T-helper 17 cell (primary cell): Measurements from ENCODE around the gene ARAP1. TPM values are rescaled to one million over a fixed set of nuclear protein-coding genes. Genes with fewer than 3 reads are reported as not detected.
A peak's percentile ranks its signal among the peaks of the same experiment; 100 is the strongest.

Source experiments
- ATAC-seq: fragments of 150-1000 bp; cut with Tn5 transposase; 2 replicates; pipeline ENCODE4 v1.10.0; 2021; ENCODE audit warnings: mild to moderate bottlenecking, moderate library complexity
- DNase-seq, 3 donors: peaks; one replicate each; pipeline versions ENCODE4 v3.0.0 to v3.0.0-alpha.2; 2020 to 2021
- H3K9me3 ChIP-seq: one replicate; pipeline ENCODE4 v1.7.0; 2013; ENCODE audit warnings: low read length, mild to moderate bottlenecking; ENCODE audit not compliant: control insufficient read depth, poor library complexity, severe bottlenecking
- H3K27ac Mint-ChIP-seq: one replicate; pipeline ENCODE4 v1.8.0; 2022; ENCODE audit warnings: mild to moderate bottlenecking, moderate library complexity, mixed read lengths
- H3K27me3 Mint-ChIP-seq: one replicate; pipeline ENCODE4 v1.8.0; 2022; ENCODE audit warnings: mixed read lengths
- H3K36me3 Mint-ChIP-seq: one replicate; pipeline ENCODE4 v1.8.0; 2022; ENCODE audit warnings: low read depth, mixed read lengths
- H3K4me1 Mint-ChIP-seq: one replicate; pipeline ENCODE4 v1.8.0; 2022; ENCODE audit warnings: mild to moderate bottlenecking, mixed read lengths
- H3K4me3 Mint-ChIP-seq: one replicate; pipeline ENCODE4 v1.8.0; 2022; ENCODE audit warnings: mild to moderate bottlenecking, moderate library complexity, mixed read lengths
- total RNA-seq, 4 donors: library from RNA in 2 of 4; stranded (reverse) in 2 of 4; gene quantifications; one replicate each; pipeline ENCODE4 v1.2.3 and lab custom pipeline; 2022 to 2026

The ARAP1 gene
- total RNA-seq, 2 donors from 2014 or later: 93.3 to 108 TPM

DNA sequence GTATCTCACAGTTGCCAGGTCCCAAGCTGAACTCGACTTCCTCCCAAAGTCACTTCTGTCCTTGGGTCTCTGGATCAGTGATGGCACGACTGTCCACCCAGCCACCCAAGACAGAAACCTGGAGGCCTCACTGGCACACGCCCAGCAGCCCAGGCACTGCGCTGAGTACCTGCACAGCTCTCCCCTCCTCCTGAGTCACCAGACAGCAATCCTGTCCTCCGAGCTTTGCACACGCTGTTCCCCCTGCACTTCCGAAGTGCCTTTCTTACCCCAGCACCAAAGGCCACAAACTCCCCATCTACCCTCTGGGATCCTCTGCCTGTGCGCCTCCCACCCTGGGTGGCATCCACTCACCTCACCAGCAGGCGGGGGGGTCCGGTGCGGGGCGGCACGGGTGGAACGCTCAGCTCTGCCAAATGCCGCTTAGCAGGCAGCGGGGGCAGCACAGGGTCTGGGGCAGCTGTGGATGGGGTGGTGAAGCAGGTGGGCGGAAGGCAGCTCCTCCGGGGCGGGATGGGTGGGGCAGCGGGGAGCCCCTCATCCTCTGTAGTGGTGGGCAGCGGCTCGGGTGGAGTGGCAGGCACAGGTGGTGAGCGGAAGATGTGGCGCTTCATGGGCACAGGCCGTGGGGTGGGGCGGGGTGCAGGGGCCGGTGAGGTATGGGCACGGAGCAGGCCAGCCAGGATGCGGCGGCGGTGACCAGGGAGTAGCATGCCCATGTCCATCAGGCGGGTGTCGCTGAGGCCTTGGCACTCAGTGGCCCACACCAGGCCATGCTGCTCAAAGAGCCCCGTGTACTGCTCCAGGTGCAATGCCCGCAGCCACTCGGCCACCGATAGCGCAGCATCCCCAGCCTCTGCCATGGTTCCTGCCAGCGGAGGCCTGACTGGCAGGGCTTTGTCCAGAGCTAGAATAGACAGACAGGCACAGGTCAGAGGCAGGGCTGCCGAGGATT is 25.7 kb downstream of the ARAP1 start:
- ATAC-seq (no peak), DNase-seq (no peak)
- Mint-ChIP-seq H3K27me3 (no peaks in the 10 kb centered on the region), H3K4me1 (peaks cover 27% of the 10 kb centered on the region), H3K4me3 (no peak overlapping the region), H3K27ac (peak overlapping the region; percentile 100), H3K36me3 (peaks cover 2% of the 10 kb centered on the region)
- H3K9me3 ChIP-seq: no peaks in the 10 kb centered on the region

GRCh38 chr11:72725724-72726028 is 26.5 kb downstream of the ARAP1 start:
- no peak for DNase-seq
- peak overlapping the region; percentile 75 for H3K4me3 Mint-ChIP-seq
- H3K36me3 Mint-ChIP-seq: peaks cover 2% of the 10 kb centered on the region
- H3K27ac Mint-ChIP-seq: peak overlapping the region; percentile 100
- ATAC-seq: no peak
- no peaks in the 10 kb centered on the region for H3K9me3 ChIP-seq
- no peaks in the 10 kb centered on the region for H3K27me3 Mint-ChIP-seq
- H3K4me1 Mint-ChIP-seq: peaks cover 33% of the 10 kb centered on the region

GRCh38 chr11:72724851-72725723 is 27.1 kb downstream of the ARAP1 start:
- Mint-ChIP-seq H3K27me3 (no peaks in the 10 kb centered on the region), H3K36me3 (peaks cover 2% of the 10 kb centered on the region), H3K27ac (peak overlapping the region; percentile 100), H3K4me3 (peak overlapping the region; percentile 75), H3K4me1 (peaks cover 37% of the 10 kb centered on the region)
- no peaks in the 10 kb centered on the region for H3K9me3 ChIP-seq
- peak; percentile 50 to 74 (median 68) for DNase-seq
- ATAC-seq: peak; percentile 35

DNA sequence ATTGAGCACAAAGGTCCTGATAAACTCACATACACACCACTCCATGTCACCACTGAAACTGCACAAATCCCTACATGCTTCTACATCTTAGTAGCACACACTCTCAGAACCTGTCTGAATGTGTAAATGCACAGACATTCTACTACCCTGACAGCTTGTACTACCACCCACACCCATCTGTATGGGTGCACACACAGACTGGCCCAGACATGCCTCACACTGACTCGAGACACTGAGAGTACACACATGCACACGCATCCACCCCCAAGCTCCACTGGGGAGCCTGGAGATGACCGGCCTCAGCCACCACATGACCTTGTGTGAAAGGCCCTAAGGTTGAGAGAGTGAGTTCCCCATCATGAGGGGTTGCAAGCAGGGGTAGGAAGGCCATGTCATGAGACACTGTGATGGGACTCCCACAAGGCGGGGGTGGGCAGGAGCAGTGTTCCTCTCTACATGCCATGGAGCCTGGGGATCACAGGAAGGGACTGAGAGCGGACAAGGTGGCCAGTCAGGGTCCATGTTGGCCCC is 28.1 kb downstream of the ARAP1 start:
- Mint-ChIP-seq H3K4me3 (peak overlapping the region; percentile 36), H3K27me3 (no peaks in the 10 kb centered on the region), H3K36me3 (peaks cover 5% of the 10 kb centered on the region), H3K4me1 (peaks cover 45% of the 10 kb centered on the region), H3K27ac (peak overlapping the region; percentile 100)
- no peak for DNase-seq
- ATAC-seq: no peak
- H3K9me3 ChIP-seq: no peaks in the 10 kb centered on the region

DNA sequence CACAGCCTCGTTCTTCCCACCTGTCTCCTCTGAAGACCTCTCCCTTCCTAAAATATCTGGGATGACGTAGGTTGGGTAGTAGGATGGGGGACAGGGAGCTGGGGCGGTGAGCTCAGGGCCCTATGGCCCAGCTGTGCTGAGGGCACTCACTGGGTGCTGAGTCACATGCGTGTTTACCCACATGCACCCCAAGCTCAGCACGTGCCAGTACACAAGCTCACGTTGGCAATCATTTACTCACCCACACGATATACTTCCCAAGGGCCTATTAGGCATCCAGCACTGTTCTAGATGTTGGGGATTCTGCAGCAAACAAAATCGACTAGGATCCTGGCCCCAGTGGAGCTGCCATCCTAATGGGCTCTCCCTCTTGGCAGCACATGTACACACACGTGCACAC is 28.7 kb downstream of the ARAP1 start:
- DNase-seq (no peak), ATAC-seq (no peak)
- H3K27ac Mint-ChIP-seq: peak overlapping the region; percentile 100
- no peaks in the 10 kb centered on the region for H3K27me3 Mint-ChIP-seq
- peak overlapping the region; percentile 36 for H3K4me3 Mint-ChIP-seq
- H3K36me3 Mint-ChIP-seq: peaks cover 5% of the 10 kb centered on the region
- H3K4me1 Mint-ChIP-seq: peaks cover 50% of the 10 kb centered on the region
- H3K9me3 ChIP-seq: no peaks in the 10 kb centered on the region

DNA sequence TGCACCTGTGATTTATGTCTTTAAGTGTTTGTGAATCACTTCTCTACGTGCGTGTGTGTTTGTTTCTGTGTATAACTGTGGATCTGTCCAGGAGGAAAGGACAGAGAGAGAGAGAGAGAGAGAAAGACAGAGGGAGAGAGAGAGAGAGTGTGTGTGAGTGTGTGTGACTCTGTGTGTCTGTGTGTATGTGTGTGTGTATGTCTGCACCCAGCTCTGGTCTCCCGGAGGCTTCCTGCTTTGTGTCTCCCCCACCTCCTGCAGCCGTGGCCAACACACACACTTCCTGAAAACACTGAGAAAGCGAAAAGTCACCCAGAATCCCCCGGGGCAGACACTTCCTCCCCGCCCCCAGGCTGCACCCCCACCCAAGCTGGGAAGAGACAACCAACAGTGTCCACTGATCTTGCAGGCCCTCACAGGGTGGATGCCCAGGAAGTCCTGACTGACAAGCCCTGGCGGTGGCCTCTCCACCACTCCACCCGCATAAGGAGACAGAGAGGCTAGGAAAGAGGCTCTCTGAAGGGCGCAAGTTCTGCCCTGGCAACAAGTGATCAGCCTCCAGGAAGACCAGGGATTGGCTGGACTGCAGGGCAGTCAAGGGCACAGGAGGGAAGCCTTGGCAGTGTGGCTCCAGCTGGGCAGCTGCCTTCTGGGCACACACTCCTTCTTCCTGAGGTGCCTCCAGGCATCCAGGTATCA is 30.0 kb downstream of the ARAP1 start:
- Mint-ChIP-seq H3K4me1 (peaks cover 50% of the 10 kb centered on the region), H3K27me3 (no peaks in the 10 kb centered on the region), H3K36me3 (peaks cover 6% of the 10 kb centered on the region), H3K27ac (peak overlapping the region; percentile 100), H3K4me3 (peak overlapping the region; percentile 98)
- ATAC-seq (peak; percentile 88), DNase-seq (peak; percentile 63 to 73 (median 72))
- H3K9me3 ChIP-seq: no peaks in the 10 kb centered on the region

DNA sequence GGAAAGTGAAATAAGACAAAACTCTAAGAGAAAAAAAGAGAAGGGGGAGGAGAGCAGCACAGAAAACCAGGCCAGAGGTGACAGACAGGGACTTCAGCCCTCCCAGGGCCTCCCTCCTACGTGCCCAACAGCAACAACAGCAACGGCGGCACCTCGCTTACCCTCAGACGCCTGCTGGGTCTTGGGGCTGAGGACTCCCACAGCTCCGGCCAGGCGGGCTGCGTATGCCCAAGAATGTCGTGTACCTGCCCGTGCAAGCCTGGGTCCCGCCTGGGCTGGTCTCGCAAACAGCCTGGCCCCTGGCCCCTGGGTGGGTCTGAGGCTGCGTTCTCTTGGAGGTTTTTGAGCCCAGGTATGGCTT is 30.5 kb downstream of the ARAP1 start:
- Mint-ChIP-seq H3K4me3 (peak overlapping the region; percentile 98), H3K4me1 (peaks cover 50% of the 10 kb centered on the region), H3K36me3 (peaks cover 5% of the 10 kb centered on the region), H3K27me3 (no peaks in the 10 kb centered on the region), H3K27ac (peak overlapping the region; percentile 100)
- ATAC-seq (peak; percentile 29), DNase-seq (peak in 1 of 3 donors; percentile 16)
- no peaks in the 10 kb centered on the region for H3K9me3 ChIP-seq

DNA sequence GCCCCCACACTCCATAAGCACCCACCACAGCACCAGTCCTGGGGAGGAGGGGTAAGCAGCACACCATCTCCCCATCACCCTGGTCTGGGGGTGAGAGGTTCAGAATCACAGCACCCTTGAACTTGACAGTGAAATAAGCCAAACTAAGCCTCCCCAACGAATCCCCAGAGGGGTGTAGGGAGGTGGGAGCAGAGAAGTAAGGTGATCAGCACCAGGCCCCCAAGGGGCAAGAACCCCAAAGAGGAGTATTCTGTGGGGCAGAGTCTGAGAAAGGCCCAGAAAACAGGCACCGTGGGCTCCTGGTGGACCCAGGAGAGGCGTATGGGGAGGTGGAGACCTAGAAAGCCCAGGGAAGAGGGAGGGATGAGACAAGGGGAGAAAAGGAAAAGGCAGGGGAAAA is 30.9 kb downstream of the ARAP1 start:
- H3K9me3 ChIP-seq: no peaks in the 10 kb centered on the region
- H3K27me3 Mint-ChIP-seq: no peaks in the 10 kb centered on the region
- peak overlapping the region; percentile 98 for H3K4me3 Mint-ChIP-seq
- peaks cover 5% of the 10 kb centered on the region for H3K36me3 Mint-ChIP-seq
- no peak for ATAC-seq
- peak overlapping the region; percentile 100 for H3K27ac Mint-ChIP-seq
- no peak for DNase-seq
- H3K4me1 Mint-ChIP-seq: peaks cover 49% of the 10 kb centered on the region

DNA sequence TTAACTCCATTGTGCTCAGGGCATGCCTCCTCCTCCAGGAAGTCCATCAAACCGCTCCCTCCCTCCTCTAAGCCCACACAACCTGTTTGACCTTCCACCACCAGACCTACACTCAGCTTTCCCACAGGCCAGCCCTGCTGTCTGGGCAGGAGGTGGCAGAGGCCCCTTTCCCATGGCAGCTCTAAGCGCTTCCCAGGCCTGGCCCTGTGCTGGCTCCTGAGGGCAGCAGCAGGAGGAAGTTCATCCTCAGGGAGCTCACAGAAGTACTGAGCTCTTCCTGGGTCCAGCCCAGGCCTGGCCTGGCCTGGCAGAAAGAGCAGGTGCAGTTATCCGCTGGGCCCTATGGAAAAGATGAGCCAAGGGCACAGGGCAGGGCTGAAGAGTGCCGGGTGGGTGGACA is 31.4 kb downstream of the ARAP1 start:
- Mint-ChIP-seq H3K27ac (peak overlapping the region; percentile 100), H3K4me3 (peak overlapping the region; percentile 98), H3K36me3 (peaks cover 5% of the 10 kb centered on the region), H3K27me3 (no peaks in the 10 kb centered on the region), H3K4me1 (peaks cover 48% of the 10 kb centered on the region)
- ATAC-seq (no peak), DNase-seq (no peak)
- H3K9me3 ChIP-seq: no peaks in the 10 kb centered on the region

- H3K4me1 Mint-ChIP-seq: peaks cover 44% of the 10 kb centered on the region
- H3K36me3 Mint-ChIP-seq: peaks cover 5% of the 10 kb centered on the region
- H3K27me3 Mint-ChIP-seq: no peaks in the 10 kb centered on the region
- H3K4me3 Mint-ChIP-seq: peak overlapping the region; percentile 98
- DNase-seq (no peak), ATAC-seq (no peak)
- peak overlapping the region; percentile 100 for H3K27ac Mint-ChIP-seq
- H3K9me3 ChIP-seq: no peaks in the 10 kb centered on the region
These were observed 32.2 kb downstream of the ARAP1 start for GRCh38 chr11:72720047-72720446.

- no peak for DNase-seq
- no peak for ATAC-seq
- H3K36me3 Mint-ChIP-seq: peaks cover 5% of the 10 kb centered on the region
- peaks cover 46% of the 10 kb centered on the region for H3K4me1 Mint-ChIP-seq
- H3K9me3 ChIP-seq: no peaks in the 10 kb centered on the region
- H3K4me3 Mint-ChIP-seq: peak overlapping the region; percentile 98
- no peaks in the 10 kb centered on the region for H3K27me3 Mint-ChIP-seq
- H3K27ac Mint-ChIP-seq: peak overlapping the region; percentile 100
These were observed 32.7 kb downstream of the ARAP1 start for GRCh38 chr11:72719551-72719950.

GRCh38 chr11:72719144-72719543 is 33.1 kb downstream of the ARAP1 start:
- Mint-ChIP-seq H3K4me1 (peaks cover 46% of the 10 kb centered on the region), H3K36me3 (peaks cover 5% of the 10 kb centered on the region), H3K4me3 (peak overlapping the region; percentile 98), H3K27me3 (no peaks in the 10 kb centered on the region), H3K27ac (peak overlapping the region; percentile 100)
- no peak for ATAC-seq
- no peaks in the 10 kb centered on the region for H3K9me3 ChIP-seq
- DNase-seq: no peak

- Mint-ChIP-seq H3K36me3 (peaks cover 5% of the 10 kb centered on the region), H3K4me1 (peaks cover 46% of the 10 kb centered on the region), H3K4me3 (no peak overlapping the region), H3K27ac (peak overlapping the region; percentile 100), H3K27me3 (no peaks in the 10 kb centered on the region)
- no peaks in the 10 kb centered on the region for H3K9me3 ChIP-seq
- no peak for DNase-seq
- no peak for ATAC-seq
These were observed 34.1 kb downstream of the ARAP1 start for GRCh38 chr11:72718101-72718501.
